ENCODE measurements around the gene PICK1. TPM values are rescaled to one million over a fixed set of nuclear protein-coding genes. Genes with fewer than 3 reads are reported as not detected.
"Not testable (repeated sequence)": the region's sequence is repeated elsewhere in the genome, so short reads cannot be mapped to it uniquely, and the experiment has no call there.

PICK1 gene
- total RNA-seq, 1 experiment from 2014 or later: 45.5 TPM

DNA sequence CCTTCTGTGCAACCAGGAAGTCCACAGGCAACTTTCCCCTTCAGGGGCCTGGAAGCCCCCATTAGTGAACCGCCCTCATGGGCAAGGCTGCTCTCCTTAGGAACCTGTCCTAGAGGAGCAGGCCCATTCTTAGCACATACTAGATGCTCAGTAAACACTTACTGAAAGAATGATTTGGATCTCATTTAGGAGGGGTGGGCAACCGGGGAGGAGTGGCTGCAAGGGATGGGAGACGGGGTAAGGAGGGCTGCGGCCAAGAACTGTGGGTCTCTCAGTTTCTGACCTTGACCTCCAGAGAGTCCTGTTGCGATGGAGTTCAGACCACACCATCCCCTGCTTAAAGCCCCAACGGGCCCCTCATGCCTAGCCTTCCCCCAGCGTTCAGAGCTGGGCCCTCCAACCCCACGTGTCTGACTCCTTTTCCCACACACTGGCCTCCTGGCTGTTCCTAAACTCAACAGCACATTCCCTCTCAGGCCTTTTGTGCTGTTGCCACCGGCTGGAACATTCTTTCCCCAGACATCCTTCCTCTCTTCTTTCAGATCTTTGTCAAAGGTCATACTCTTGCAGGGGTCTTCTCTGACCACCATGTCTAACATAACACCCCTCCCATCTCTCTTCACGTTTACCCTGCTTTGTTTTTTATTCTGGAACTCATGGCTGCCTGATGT, 20.7 kb upstream of the PICK1 start:
- no peak overlapping the region for H2AFZ ChIP-seq (ENCODE audit: low read length)
- peaks cover 14% of the 10 kb centered on the region for H3K4me1 ChIP-seq (ENCODE audit: insufficient read depth, low read length)
- no peak overlapping the region for H3K27ac ChIP-seq (ENCODE audit: low read length)
- no peaks in the 10 kb centered on the region for H3K36me3 ChIP-seq (ENCODE audit: low read depth, low read length)
- H3K4me2 ChIP-seq (ENCODE audit: low read length): no peak overlapping the region
- no peaks in the 10 kb centered on the region for H4K20me1 ChIP-seq (ENCODE audit: low read length)
- H3K9me2 ChIP-seq (replicated peaks; ENCODE audit: low read length): no peaks in the 10 kb centered on the region
- H3K79me2 ChIP-seq (ENCODE audit: low read length): no peaks in the 10 kb centered on the region
- H3F3A ChIP-seq (ENCODE audit: low read length, unreplicated experiment): no peaks in the 10 kb centered on the region
- DNase-seq: no peak
- H3K27me3 ChIP-seq (ENCODE audit: low read length): no peaks in the 10 kb centered on the region
- H3K9me3 ChIP-seq (ENCODE audit: low read length): no peaks in the 10 kb centered on the region
- intact Hi-C loops (cut with micrococcal nuclease): no loop called here
- ChIA-PET CTCF (no interaction called here), POLR2A (ENCODE audit: unreplicated experiment) (no interaction called here)
- BruUV-seq (replicated peaks): no TSS peak
- no peak for TF ChIP-seq EZH2phosphoT487 (IDR thresholded peaks at IDR 0.05; ENCODE audit: borderline replicate concordance, low read length)
- no peak for TF ChIP-seq EZH2 (IDR thresholded peaks at IDR 0.05; ENCODE audit: low read length, unreplicated experiment)
- no peak for TF ChIP-seq CTCF (conservative IDR thresholded peaks at IDR 0.05; ENCODE audit: low read depth, low read length)
- no peak overlapping the region for H3K4me3 ChIP-seq (ENCODE audit: low read length)
- ATAC-seq: no peak
- H3K9ac ChIP-seq (ENCODE audit: low read length): no peak overlapping the region

- intact Hi-C loops (cut with micrococcal nuclease); H3K9me2 ChIP-seq (replicated peaks; ENCODE audit: low read length); H2AFZ ChIP-seq (ENCODE audit: low read length); H3K27me3 ChIP-seq (ENCODE audit: low read length); H3K9ac ChIP-seq (ENCODE audit: low read length); H3F3A ChIP-seq (ENCODE audit: low read length, unreplicated experiment); CTCF ChIA-PET; H3K79me2 ChIP-seq (ENCODE audit: low read length); H3K4me3 ChIP-seq (ENCODE audit: low read length); DNase-seq; H3K27ac ChIP-seq (ENCODE audit: low read length); H4K20me1 ChIP-seq (ENCODE audit: low read length); POLR2A ChIA-PET (ENCODE audit: unreplicated experiment); ATAC-seq; BruUV-seq (replicated peaks); H3K9me3 ChIP-seq (ENCODE audit: low read length); H3K4me2 ChIP-seq (ENCODE audit: low read length); H3K36me3 ChIP-seq (ENCODE audit: low read depth, low read length): not testable (repeated sequence)
- peaks cover 14% of the 10 kb centered on the region for H3K4me1 ChIP-seq (ENCODE audit: insufficient read depth, low read length)
These were observed 19.6 kb upstream of the PICK1 start for GRCh38 chr22:38037367-38038150.

- Histone ChIP-seq H2AFZ (ENCODE audit: low read length) (no peak overlapping the region), H3K4me3 (ENCODE audit: low read length) (no peak overlapping the region), H3K9ac (ENCODE audit: low read length) (no peak overlapping the region), H3K4me2 (ENCODE audit: low read length) (no peak overlapping the region), H4K20me1 (ENCODE audit: low read length) (no peaks in the 10 kb centered on the region), H3F3A (ENCODE audit: low read length, unreplicated experiment) (no peaks in the 10 kb centered on the region), H3K36me3 (ENCODE audit: low read depth, low read length) (no peaks in the 10 kb centered on the region), H3K79me2 (ENCODE audit: low read length) (no peaks in the 10 kb centered on the region), H3K27me3 (ENCODE audit: low read length) (no peaks in the 10 kb centered on the region), H3K9me3 (ENCODE audit: low read length) (no peaks in the 10 kb centered on the region), H3K9me2 (replicated peaks; ENCODE audit: low read length) (no peaks in the 10 kb centered on the region), H3K4me1 (ENCODE audit: insufficient read depth, low read length) (peaks cover 14% of the 10 kb centered on the region), H3K27ac (ENCODE audit: low read length) (no peak overlapping the region)
- DNase-seq: no peak
- no peak for TF ChIP-seq CTCF (conservative IDR thresholded peaks at IDR 0.05; ENCODE audit: low read depth, low read length)
- no peak for TF ChIP-seq EZH2 (IDR thresholded peaks at IDR 0.05; ENCODE audit: low read length, unreplicated experiment)
- no peak for TF ChIP-seq EZH2phosphoT487 (IDR thresholded peaks at IDR 0.05; ENCODE audit: borderline replicate concordance, low read length)
- ChIA-PET POLR2A (ENCODE audit: unreplicated experiment) (no interaction called here), CTCF (no interaction called here)
- BruUV-seq (replicated peaks): no TSS peak
- no peak for ATAC-seq
- intact Hi-C loops (cut with micrococcal nuclease): no loop called here
These were observed 18.8 kb upstream of the PICK1 start for GRCh38 chr22:38038426-38038825.

Measured in PC-3 (cell line).